ENCODE measurements around the gene CDK13. TPM values are rescaled to one million over a fixed set of nuclear protein-coding genes. Genes with fewer than 3 reads are reported as not detected.

The CDK13 gene
- total RNA-seq, 1 donor: 67.3 TPM

GRCh38 chr7:40093631-40094350, 143.7 kb downstream of the CDK13 start:
- TF ChIP-seq, protein P1, sequence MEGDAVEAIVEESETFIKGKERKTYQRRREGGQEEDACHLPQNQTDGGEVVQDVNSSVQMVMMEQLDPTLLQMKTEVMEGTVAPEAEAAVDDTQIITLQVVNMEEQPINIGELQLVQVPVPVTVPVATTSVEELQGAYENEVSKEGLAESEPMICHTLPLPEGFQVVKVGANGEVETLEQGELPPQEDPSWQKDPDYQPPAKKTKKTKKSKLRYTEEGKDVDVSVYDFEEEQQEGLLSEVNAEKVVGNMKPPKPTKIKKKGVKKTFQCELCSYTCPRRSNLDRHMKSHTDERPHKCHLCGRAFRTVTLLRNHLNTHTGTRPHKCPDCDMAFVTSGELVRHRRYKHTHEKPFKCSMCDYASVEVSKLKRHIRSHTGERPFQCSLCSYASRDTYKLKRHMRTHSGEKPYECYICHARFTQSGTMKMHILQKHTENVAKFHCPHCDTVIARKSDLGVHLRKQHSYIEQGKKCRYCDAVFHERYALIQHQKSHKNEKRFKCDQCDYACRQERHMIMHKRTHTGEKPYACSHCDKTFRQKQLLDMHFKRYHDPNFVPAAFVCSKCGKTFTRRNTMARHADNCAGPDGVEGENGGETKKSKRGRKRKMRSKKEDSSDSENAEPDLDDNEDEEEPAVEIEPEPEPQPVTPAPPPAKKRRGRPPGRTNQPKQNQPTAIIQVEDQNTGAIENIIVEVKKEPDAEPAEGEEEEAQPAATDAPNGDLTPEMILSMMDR (IDR thresholded peaks at IDR 0.05; ENCODE audit: insufficient read depth, low read length): no peak
- no peak overlapping the region for H3K4me3 ChIP-seq (ENCODE audit: low read depth, low read length)
- DNase-seq (ENCODE audit: low read depth): no peak

DNA sequence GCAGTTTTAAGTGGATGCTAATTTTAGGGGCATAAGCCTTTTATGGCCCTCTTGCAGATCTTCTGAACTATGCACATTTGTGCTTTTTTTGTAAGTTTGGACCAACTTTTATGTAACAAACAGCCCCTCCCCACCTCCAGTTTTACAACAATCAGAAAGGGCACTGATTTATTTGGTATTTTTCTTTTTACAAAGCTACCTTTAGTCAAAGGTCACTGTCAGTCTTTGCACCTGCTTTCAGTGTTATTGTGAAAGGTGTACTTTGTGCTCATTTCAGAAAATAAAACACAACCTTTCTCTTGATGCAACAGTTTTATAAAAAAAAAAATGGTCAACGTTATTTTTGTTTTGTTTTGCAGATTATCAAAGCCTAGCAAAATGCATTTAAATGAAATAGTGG, 145.2 kb downstream of the CDK13 start:
- TF ChIP-seq, protein P1 (IDR thresholded peaks at IDR 0.05; ENCODE audit: insufficient read depth, low read length): no peak

GRCh38 chr7:40095695-40096327, 145.8 kb downstream of the CDK13 start:
- H3K4me3 ChIP-seq (ENCODE audit: low read depth, low read length): no peak overlapping the region
- DNase-seq (ENCODE audit: low read depth): no peak
- TF ChIP-seq, protein P1 (IDR thresholded peaks at IDR 0.05; ENCODE audit: insufficient read depth, low read length): no peak

More for the DNA sequence above, 145.2 kb downstream of the CDK13 start:
- no peak overlapping the region for H3K4me3 ChIP-seq (ENCODE audit: low read depth, low read length)
- DNase-seq (ENCODE audit: low read depth): no peak

- TF ChIP-seq, protein P1 (IDR thresholded peaks at IDR 0.05; ENCODE audit: insufficient read depth, low read length): no peak
- H3K4me3 ChIP-seq (ENCODE audit: low read depth, low read length): no peak overlapping the region
- no peak for DNase-seq (ENCODE audit: low read depth)
Measured at GRCh38 chr7:40097728-40098127, 147.7 kb downstream of the CDK13 start.

- TF ChIP-seq, protein P1 (IDR thresholded peaks at IDR 0.05; ENCODE audit: insufficient read depth, low read length): no peak
- DNase-seq (ENCODE audit: low read depth): no peak
Measured at GRCh38 chr7:40098810-40099209, 148.8 kb downstream of the CDK13 start.

DNA sequence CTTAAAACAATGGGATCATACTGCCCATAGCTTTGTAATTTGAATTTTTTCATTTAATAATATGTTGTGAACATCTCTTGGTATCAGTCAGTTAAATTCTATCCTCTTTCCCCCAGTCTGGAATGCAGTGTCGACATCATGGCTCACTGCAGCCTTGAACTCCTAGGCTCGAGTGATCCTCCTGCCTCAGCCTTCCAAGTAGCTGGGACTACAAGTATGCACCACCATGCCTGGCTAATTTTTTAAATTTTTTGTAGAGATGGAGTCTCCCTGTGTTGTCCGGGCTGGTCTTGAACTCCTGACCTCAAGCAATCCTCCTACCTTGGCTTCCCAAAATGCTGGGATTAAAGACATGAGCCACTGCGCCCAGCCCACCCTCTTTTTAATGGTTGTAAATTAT, 149.8 kb downstream of the CDK13 start:
- H3K4me3 ChIP-seq (ENCODE audit: low read depth, low read length): no peak overlapping the region
- TF ChIP-seq, protein P1 (IDR thresholded peaks at IDR 0.05; ENCODE audit: insufficient read depth, low read length): no peak
- no peak for DNase-seq (ENCODE audit: low read depth)

More at GRCh38 chr7:40098810-40099209, 148.8 kb downstream of the CDK13 start:
- H3K4me3 ChIP-seq (ENCODE audit: low read depth, low read length): no peak overlapping the region

Data from fibroblast of the aortic adventitia (primary cell).